ENCODE data around the gene PDE4B. TPM values are rescaled to one million over a fixed set of nuclear protein-coding genes. Genes with fewer than 3 reads are reported as not detected.

PDE4B gene
- total RNA-seq, 4 donors from 2014 or later = 5.5 to 13.6 (median 9.3) TPM

- H3K4me3 ChIP-seq (ENCODE audit: low read depth, poor library complexity, severe bottlenecking) = no peak overlapping the region
- TF ChIP-seq POLR2A (IDR thresholded peaks at IDR 0.05) = no peak
- no peak for TF ChIP-seq CTCF (IDR thresholded peaks at IDR 0.05)
- no peak for DNase-seq (ENCODE audit: low spot score in 2 of 2)
- 82 to 83% methylated on average over 1 of the region's 1 CpG for WGBS, 2 donors
- intact Hi-C loops (cut with DNase I; ENCODE audit: low total_unique reads) = no loop called here
Measured at GRCh38 chr1:66383611-66384010, 590.9 kb downstream of the PDE4B start.

- H3K4me3 ChIP-seq (ENCODE audit: low read depth, poor library complexity, severe bottlenecking) = no peak overlapping the region
- 80 to 85% methylated on average over 1 of the region's 1 CpG for WGBS, 2 donors
- intact Hi-C loops (cut with DNase I; ENCODE audit: low total_unique reads) = no loop called here
- TF ChIP-seq POLR2A (IDR thresholded peaks at IDR 0.05) = no peak
- TF ChIP-seq CTCF (IDR thresholded peaks at IDR 0.05) = no peak
- DNase-seq (ENCODE audit: low spot score in 2 of 2) = no peak
Measured at GRCh38 chr1:66384258-66384921, 591.7 kb downstream of the PDE4B start.

- H3K4me3 ChIP-seq (ENCODE audit: low read depth, poor library complexity, severe bottlenecking) = no peak overlapping the region
- intact Hi-C loops (cut with DNase I; ENCODE audit: low total_unique reads) = no loop called here
- 73 to 87% methylated on average over 1 of the region's 1 CpG for WGBS, 2 donors
- DNase-seq (ENCODE audit: low spot score in 2 of 2) = no peak
- TF ChIP-seq POLR2A (IDR thresholded peaks at IDR 0.05) (no peak), CTCF (IDR thresholded peaks at IDR 0.05) (no peak)
Measured at GRCh38 chr1:66386712-66387111, 594.0 kb downstream of the PDE4B start.

GRCh38 chr1:66388913-66389312, 596.2 kb downstream of the PDE4B start:
- no peak for DNase-seq (ENCODE audit: low spot score in 2 of 2)
- intact Hi-C loops (cut with DNase I; ENCODE audit: low total_unique reads) = no loop called here
- no peak overlapping the region for H3K4me3 ChIP-seq (ENCODE audit: low read depth, poor library complexity, severe bottlenecking)
- 34 to 36% methylated on average over 2 of the region's 2 CpGs for WGBS, 2 donors
- TF ChIP-seq POLR2A (IDR thresholded peaks at IDR 0.05) (no peak), CTCF (IDR thresholded peaks at IDR 0.05) (no peak)

- WGBS, 2 donors = 85 to 93% methylated on average over 7 of the region's 7 CpGs
- intact Hi-C loops (cut with DNase I; ENCODE audit: low total_unique reads) = no loop called here
- TF ChIP-seq POLR2A (IDR thresholded peaks at IDR 0.05) (no peak), CTCF (IDR thresholded peaks at IDR 0.05) (no peak)
- H3K4me3 ChIP-seq (ENCODE audit: low read depth, poor library complexity, severe bottlenecking) = no peak overlapping the region
- no peak for DNase-seq (ENCODE audit: low spot score in 2 of 2)
Measured at GRCh38 chr1:66393586-66394287, 601.0 kb downstream of the PDE4B start.

Measured in lower leg skin (tissue), 4 donors.